K562 (cell line): ENCODE measurements around the gene GPC2. TPM values are rescaled to one million over a fixed set of nuclear protein-coding genes. Genes with fewer than 3 reads are reported as not detected.

Experiments used
- CBX1 ChIP-seq: sonication (generic); IDR thresholded peaks from 2 replicates; pipeline ENCODE4 v1.6.1; 2016; ENCODE audit warnings: antibody characterized with exemption, low read depth, mild to moderate bottlenecking
- CUX1 ChIP-seq: fragments of 200-800 bp; sonication (Bioruptor generic); IDR thresholded peaks from 2 replicates; pipeline ENCODE4 v1.6.1; 2016; ENCODE audit warnings: missing genetic modification characterization, missing compliant biosample characterization
- ETS1 ChIP-seq: conservative IDR thresholded peaks from 2 replicates; pipeline ENCODE4 v1.6.1; 2011; ENCODE audit warnings: low read depth, mild to moderate bottlenecking, low read length; ENCODE audit not compliant: control insufficient read depth
- HMGN3 ChIP-seq: IDR thresholded peaks from 2 replicates; pipeline ENCODE4 v1.6.1; 2011; ENCODE audit warnings: borderline replicate concordance, low read depth, mild to moderate bottlenecking, mixed read lengths, low read length; ENCODE audit not compliant: insufficient read length; ENCODE audit errors: extremely low read depth
- HNRNPH1 ChIP-seq: fragments of 200-400 bp; formaldehyde crosslinking; optimal IDR thresholded peaks from 2 replicates; pipeline ENCODE3; 2017; ENCODE audit warnings: low read depth, mild to moderate bottlenecking, low read length, moderate library complexity
- KAT7 ChIP-seq: sonication (generic); formaldehyde crosslinking; IDR thresholded peaks from 2 replicates; pipeline ENCODE4 v1.8.0; 2022; ENCODE audit warnings: missing genetic modification reagents, mild to moderate bottlenecking, borderline replicate concordance
- MYNN ChIP-seq, 2 experiments: sonication (generic); formaldehyde crosslinking in 1 of 2; IDR thresholded peaks; 2 replicates each; pipeline versions ENCODE4 v1.5.0 to v1.6.1; 2016 to 2020; ENCODE audit warnings: antibody characterized with exemption in 1 of 2, missing genetic modification reagents in 1 of 2
- RBM22 ChIP-seq: fragments of 200-400 bp; formaldehyde crosslinking; IDR thresholded peaks from 2 replicates; pipeline ENCODE4 v1.6.1; 2018; ENCODE audit warnings: low read length, low read depth; ENCODE audit not compliant: poor library complexity, severe bottlenecking
- SP1 ChIP-seq: sonication (generic); formaldehyde crosslinking; IDR thresholded peaks from 2 replicates; pipeline ENCODE4 v1.8.1; 2022; ENCODE audit warnings: mild to moderate bottlenecking, missing genetic modification reagents
- TRIM24 ChIP-seq, 2 experiments: fragments of 450-650 bp; IDR thresholded peaks; 2 replicates each; pipeline ENCODE4 v1.6.1; 2016
- ZNF398 ChIP-seq: fragments of 250-450 bp; sonication (Bioruptor Pico); IDR thresholded peaks from 2 replicates; pipeline ENCODE4 v1.8.0; 2021; ENCODE audit warnings: moderate library complexity, mild to moderate bottlenecking, inconsistent platforms
- ZZZ3 ChIP-seq: fragments of 450-650 bp; IDR thresholded peaks from 2 replicates; pipeline ENCODE4 v1.6.1; 2016; ENCODE audit warnings: antibody characterized with exemption, mild to moderate bottlenecking, moderate library complexity
- polyA plus RNA-seq, 8 experiments: library from polyadenylated mRNA; depleted of rRNA in 4 of 8; stranded (reverse) in 5 of 8; unstranded in 3 of 8; fragments of >200 nt; fragmentation: Nextera tagmentation in 2 of 8; fragmentation: Illumina TruSeq in 1 of 8; extraction: Ambion mirVana in 2 of 8; extraction: Trizol in 1 of 8; gene quantifications; 2 replicates each; pipeline versions ENCODE4 v1.2.1 to v1.2.3, GENCODE V29; 2011 to 2014; ENCODE audit warnings: inconsistent platforms in 1 of 8, missing spikeins in 1 of 8
- total RNA-seq, 7 experiments: library from RNA; depleted of rRNA in 6 of 7; stranded (reverse); fragments of >200 nt in 6 of 7; fragmentation: Illumina TruSeq in 2 of 7; extraction: Trizol in 2 of 7; gene quantifications; 2 replicates each; pipeline versions ENCODE4 v1.2.1 to v1.2.3, GENCODE V29; 2011 to 2021; ENCODE audit warnings: low replicate concordance in 1 of 7
- TF ChIP-seq, protein P1 (sequence below), 3 experiments: fragments of 200-800 bp in 1 of 3; fragments of 250-450 bp in 1 of 3; fragments of 450-650 bp in 1 of 3; sonication (Bioruptor Pico) in 1 of 3; sonication (Bioruptor generic) in 1 of 3; formaldehyde crosslinking in 1 of 3; IDR thresholded peaks; 2 replicates each; pipeline versions ENCODE4 v1.6.1 to v1.8.0; 2016 to 2022; ENCODE audit warnings: mild to moderate bottlenecking in 2 of 3, missing genetic modification characterization in 2 of 3, missing compliant biosample characterization in 1 of 3, moderate library complexity in 1 of 3

The GPC2 gene
- total and polyA plus RNA-seq, 9 of the 15 experiments (the other 6 are each of a cell fraction or from before 2014, with no cell fraction given), result 0.06 to 7.7 (median 1.4) TPM; not detected in 1

- peak; percentile 74 for TF ChIP-seq RBM22
- TF ChIP-seq KAT7, result no peak
- no peak for TF ChIP-seq CUX1 (CRISPR knock-in tag)
- no peak for TF ChIP-seq CBX1
- TF ChIP-seq, protein P1, sequence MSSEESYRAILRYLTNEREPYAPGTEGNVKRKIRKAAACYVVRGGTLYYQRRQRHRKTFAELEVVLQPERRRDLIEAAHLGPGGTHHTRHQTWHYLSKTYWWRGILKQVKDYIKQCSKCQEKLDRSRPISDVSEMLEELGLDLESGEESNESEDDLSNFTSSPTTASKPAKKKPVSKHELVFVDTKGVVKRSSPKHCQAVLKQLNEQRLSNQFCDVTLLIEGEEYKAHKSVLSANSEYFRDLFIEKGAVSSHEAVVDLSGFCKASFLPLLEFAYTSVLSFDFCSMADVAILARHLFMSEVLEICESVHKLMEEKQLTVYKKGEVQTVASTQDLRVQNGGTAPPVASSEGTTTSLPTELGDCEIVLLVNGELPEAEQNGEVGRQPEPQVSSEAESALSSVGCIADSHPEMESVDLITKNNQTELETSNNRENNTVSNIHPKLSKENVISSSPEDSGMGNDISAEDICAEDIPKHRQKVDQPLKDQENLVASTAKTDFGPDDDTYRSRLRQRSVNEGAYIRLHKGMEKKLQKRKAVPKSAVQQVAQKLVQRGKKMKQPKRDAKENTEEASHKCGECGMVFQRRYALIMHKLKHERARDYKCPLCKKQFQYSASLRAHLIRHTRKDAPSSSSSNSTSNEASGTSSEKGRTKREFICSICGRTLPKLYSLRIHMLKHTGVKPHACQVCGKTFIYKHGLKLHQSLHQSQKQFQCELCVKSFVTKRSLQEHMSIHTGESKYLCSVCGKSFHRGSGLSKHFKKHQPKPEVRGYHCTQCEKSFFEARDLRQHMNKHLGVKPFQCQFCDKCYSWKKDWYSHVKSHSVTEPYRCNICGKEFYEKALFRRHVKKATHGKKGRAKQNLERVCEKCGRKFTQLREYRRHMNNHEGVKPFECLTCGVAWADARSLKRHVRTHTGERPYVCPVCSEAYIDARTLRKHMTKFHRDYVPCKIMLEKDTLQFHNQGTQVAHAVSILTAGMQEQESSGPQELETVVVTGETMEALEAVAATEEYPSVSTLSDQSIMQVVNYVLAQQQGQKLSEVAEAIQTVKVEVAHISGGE (CRISPR knock-in tag; IDR thresholded peaks at IDR 0.05), result no peak
- TF ChIP-seq TRIM24 (IDR thresholded peaks at IDR 0.05), result no peak
- TF ChIP-seq MYNN (IDR thresholded peaks at IDR 0.05), result no peak
- no peak for TF ChIP-seq MYNN (CRISPR knock-in tag; IDR thresholded peaks at IDR 0.05)
- TF ChIP-seq HNRNPH1, result no peak
- TF ChIP-seq HMGN3, result peak; percentile 13
- TF ChIP-seq ZZZ3, result no peak
- TF ChIP-seq SP1 (CRISPR knock-in tag), result no peak
- no peak for TF ChIP-seq ZNF398
- TF ChIP-seq ETS1, result no peak
Observed at GRCh38 chr7:100154651-100155491, 22.3 kb downstream of the GPC2 start (continued).
